ENCODE measurements around the gene MED27. TPM values are rescaled to one million over a fixed set of nuclear protein-coding genes. Genes with fewer than 3 reads are reported as not detected.

The MED27 gene
- total and polyA plus RNA-seq, 2 of the 13 experiments (the other 11 are each of a cell fraction or from before 2014, with no cell fraction given), result 16.9 to 19.0 TPM

GRCh38 chr9:132114102-132114707, 34.5 kb upstream of the MED27 start (continued):
- TF ChIP-seq RBFOX2 (IDR thresholded peaks at IDR 0.05; ENCODE audit: low read depth, low read length), result no peak
- TF ChIP-seq ARNTL (CRISPR knock-in tag; IDR thresholded peaks at IDR 0.05), result peak; percentile 86; the same call in 1 of the 2 replicates
- no peak for TF ChIP-seq RFX1 (IDR thresholded peaks at IDR 0.05)
- TF ChIP-seq, protein P1, sequence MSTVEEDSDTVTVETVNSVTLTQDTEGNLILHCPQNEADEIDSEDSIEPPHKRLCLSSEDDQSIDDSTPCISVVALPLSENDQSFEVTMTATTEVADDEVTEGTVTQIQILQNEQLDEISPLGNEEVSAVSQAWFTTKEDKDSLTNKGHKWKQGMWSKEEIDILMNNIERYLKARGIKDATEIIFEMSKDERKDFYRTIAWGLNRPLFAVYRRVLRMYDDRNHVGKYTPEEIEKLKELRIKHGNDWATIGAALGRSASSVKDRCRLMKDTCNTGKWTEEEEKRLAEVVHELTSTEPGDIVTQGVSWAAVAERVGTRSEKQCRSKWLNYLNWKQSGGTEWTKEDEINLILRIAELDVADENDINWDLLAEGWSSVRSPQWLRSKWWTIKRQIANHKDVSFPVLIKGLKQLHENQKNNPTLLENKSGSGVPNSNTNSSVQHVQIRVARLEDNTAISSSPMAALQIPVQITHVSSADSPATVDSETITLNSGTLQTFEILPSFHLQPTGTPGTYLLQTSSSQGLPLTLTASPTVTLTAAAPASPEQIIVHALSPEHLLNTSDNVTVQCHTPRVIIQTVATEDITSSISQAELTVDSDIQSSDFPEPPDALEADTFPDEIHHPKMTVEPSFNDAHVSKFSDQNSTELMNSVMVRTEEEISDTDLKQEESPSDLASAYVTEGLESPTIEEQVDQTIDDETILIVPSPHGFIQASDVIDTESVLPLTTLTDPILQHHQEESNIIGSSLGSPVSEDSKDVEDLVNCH (CRISPR knock-in tag; IDR thresholded peaks at IDR 0.05), result peak; percentile 87
- TF ChIP-seq ZNF703 (CRISPR knock-in tag; IDR thresholded peaks at IDR 0.05; ENCODE audit: borderline replicate concordance), result no peak
- no peak for TF ChIP-seq ZNF260 (CRISPR knock-in tag; IDR thresholded peaks at IDR 0.05; ENCODE audit: borderline replicate concordance, low read depth)
- peak; percentile 92 for TF ChIP-seq ZFP90 (CRISPR knock-in tag; IDR thresholded peaks at IDR 0.05; ENCODE audit: borderline replicate concordance)
- TF ChIP-seq HOXA5 (CRISPR knock-in tag; IDR thresholded peaks at IDR 0.05), result peak; percentile 99
- peak; percentile 32; the same call in 1 of the 2 replicates for TF ChIP-seq ZSCAN22 (CRISPR knock-in tag; IDR thresholded peaks at IDR 0.05)
- TF ChIP-seq ZNF746 (CRISPR knock-in tag; IDR thresholded peaks at IDR 0.05), result peak; percentile 79; the same call in 1 of the 2 replicates
- 0 out of 2 replicates have a peak, but pooled peaks have one; percentile 38 for TF ChIP-seq ZNF619 (CRISPR knock-in tag; IDR thresholded peaks at IDR 0.05)
- peak; percentile 99 for TF ChIP-seq STAT5B (CRISPR knock-in tag; IDR thresholded peaks at IDR 0.05)
- no peak for TF ChIP-seq SP5 (CRISPR knock-in tag; IDR thresholded peaks at IDR 0.05; ENCODE audit: borderline replicate concordance, low read depth)
- TF ChIP-seq, protein P2, sequence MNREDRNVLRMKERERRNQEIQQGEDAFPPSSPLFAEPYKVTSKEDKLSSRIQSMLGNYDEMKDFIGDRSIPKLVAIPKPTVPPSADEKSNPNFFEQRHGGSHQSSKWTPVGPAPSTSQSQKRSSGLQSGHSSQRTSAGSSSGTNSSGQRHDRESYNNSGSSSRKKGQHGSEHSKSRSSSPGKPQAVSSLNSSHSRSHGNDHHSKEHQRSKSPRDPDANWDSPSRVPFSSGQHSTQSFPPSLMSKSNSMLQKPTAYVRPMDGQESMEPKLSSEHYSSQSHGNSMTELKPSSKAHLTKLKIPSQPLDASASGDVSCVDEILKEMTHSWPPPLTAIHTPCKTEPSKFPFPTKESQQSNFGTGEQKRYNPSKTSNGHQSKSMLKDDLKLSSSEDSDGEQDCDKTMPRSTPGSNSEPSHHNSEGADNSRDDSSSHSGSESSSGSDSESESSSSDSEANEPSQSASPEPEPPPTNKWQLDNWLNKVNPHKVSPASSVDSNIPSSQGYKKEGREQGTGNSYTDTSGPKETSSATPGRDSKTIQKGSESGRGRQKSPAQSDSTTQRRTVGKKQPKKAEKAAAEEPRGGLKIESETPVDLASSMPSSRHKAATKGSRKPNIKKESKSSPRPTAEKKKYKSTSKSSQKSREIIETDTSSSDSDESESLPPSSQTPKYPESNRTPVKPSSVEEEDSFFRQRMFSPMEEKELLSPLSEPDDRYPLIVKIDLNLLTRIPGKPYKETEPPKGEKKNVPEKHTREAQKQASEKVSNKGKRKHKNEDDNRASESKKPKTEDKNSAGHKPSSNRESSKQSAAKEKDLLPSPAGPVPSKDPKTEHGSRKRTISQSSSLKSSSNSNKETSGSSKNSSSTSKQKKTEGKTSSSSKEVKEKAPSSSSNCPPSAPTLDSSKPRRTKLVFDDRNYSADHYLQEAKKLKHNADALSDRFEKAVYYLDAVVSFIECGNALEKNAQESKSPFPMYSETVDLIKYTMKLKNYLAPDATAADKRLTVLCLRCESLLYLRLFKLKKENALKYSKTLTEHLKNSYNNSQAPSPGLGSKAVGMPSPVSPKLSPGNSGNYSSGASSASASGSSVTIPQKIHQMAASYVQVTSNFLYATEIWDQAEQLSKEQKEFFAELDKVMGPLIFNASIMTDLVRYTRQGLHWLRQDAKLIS (CRISPR knock-in tag; IDR thresholded peaks at IDR 0.05), result no peak
- TF ChIP-seq, protein P3, sequence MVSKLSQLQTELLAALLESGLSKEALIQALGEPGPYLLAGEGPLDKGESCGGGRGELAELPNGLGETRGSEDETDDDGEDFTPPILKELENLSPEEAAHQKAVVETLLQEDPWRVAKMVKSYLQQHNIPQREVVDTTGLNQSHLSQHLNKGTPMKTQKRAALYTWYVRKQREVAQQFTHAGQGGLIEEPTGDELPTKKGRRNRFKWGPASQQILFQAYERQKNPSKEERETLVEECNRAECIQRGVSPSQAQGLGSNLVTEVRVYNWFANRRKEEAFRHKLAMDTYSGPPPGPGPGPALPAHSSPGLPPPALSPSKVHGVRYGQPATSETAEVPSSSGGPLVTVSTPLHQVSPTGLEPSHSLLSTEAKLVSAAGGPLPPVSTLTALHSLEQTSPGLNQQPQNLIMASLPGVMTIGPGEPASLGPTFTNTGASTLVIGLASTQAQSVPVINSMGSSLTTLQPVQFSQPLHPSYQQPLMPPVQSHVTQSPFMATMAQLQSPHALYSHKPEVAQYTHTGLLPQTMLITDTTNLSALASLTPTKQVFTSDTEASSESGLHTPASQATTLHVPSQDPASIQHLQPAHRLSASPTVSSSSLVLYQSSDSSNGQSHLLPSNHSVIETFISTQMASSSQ (IDR thresholded peaks at IDR 0.05; ENCODE audit: low read depth), result no peak
- TF ChIP-seq, protein P3 (CRISPR knock-in tag; IDR thresholded peaks at IDR 0.05; ENCODE audit: borderline replicate concordance), result no peak
- 0 out of 2 replicates have a peak, but pooled peaks have one; percentile 37 for TF ChIP-seq ELF4 (CRISPR knock-in tag; IDR thresholded peaks at IDR 0.05; ENCODE audit: borderline replicate concordance)
- peak; percentile 95 for TF ChIP-seq TFE3 (CRISPR knock-in tag; IDR thresholded peaks at IDR 0.05)
